ENCODE data around the gene PIPOX. TPM values are rescaled to one million over a fixed set of nuclear protein-coding genes. Genes with fewer than 3 reads are reported as not detected.

Gene PIPOX
- total and polyA plus RNA-seq, 2 of the 13 experiments (the other 11 are each of a cell fraction or from before 2014, with no cell fraction given): 87.3 to 154 TPM

GRCh38 chr17:29042679-29043538 lies at the start of gene PIPOX (continued):
- TF ChIP-seq MEIS2 (CRISPR knock-in tag; IDR thresholded peaks at IDR 0.05): no peak
- peak; percentile 92 for TF ChIP-seq LCORL (IDR thresholded peaks at IDR 0.05)
- no peak; the same call in 1 of the 2 replicates for TF ChIP-seq LCORL (CRISPR knock-in tag; IDR thresholded peaks at IDR 0.05)
- peak; percentile 81 for TF ChIP-seq PAXIP1 (CRISPR knock-in tag; conservative IDR thresholded peaks at IDR 0.05)
- TF ChIP-seq ATAD3A (CRISPR knock-in tag; IDR thresholded peaks at IDR 0.05): no peak
- TF ChIP-seq MIER3 (CRISPR knock-in tag; IDR thresholded peaks at IDR 0.05; ENCODE audit: borderline replicate concordance): peak; percentile 29; the same call in 1 of the 2 replicates
- TF ChIP-seq ETV5 (CRISPR knock-in tag; IDR thresholded peaks at IDR 0.05; ENCODE audit: borderline replicate concordance): peak; percentile 48; the same call in 1 of the 2 replicates
- TF ChIP-seq ZNF562 (CRISPR knock-in tag; IDR thresholded peaks at IDR 0.05; ENCODE audit: borderline replicate concordance): no peak
- no peak for TF ChIP-seq STAT5B (CRISPR knock-in tag; IDR thresholded peaks at IDR 0.05)
- TF ChIP-seq PBX3 (CRISPR knock-in tag; IDR thresholded peaks at IDR 0.05; ENCODE audit: borderline replicate concordance): no peak
- no peak for TF ChIP-seq REST (IDR thresholded peaks at IDR 0.05; ENCODE audit: borderline replicate concordance in 1 of 2, low read depth in 1 of 2, low read length in 2 of 2)
- TF ChIP-seq NCOA1 (CRISPR knock-in tag; IDR thresholded peaks at IDR 0.05): peak; percentile 7; the same call in 1 of the 2 replicates
- TF ChIP-seq ZNF207 (IDR thresholded peaks at IDR 0.05; ENCODE audit: borderline replicate concordance): no peak
- no peak for TF ChIP-seq SMARCC2 (IDR thresholded peaks at IDR 0.05)
- TF ChIP-seq MED8 (CRISPR knock-in tag; IDR thresholded peaks at IDR 0.05; ENCODE audit: insufficient replicate concordance): peak; percentile 26
- peak in 1 of 2 experiments; percentile 65; a peak in 1 of 4 replicates for TF ChIP-seq KLF16 (CRISPR knock-in tag; IDR thresholded peaks at IDR 0.05)
- TF ChIP-seq AGO1 (IDR thresholded peaks at IDR 0.05; ENCODE audit: low read depth, low read length, poor library complexity, severe bottlenecking): no peak
- no peak for TF ChIP-seq HNRNPH1 (optimal IDR thresholded peaks at IDR 0.05; ENCODE audit: low read depth, low read length)
